ENCODE results near the gene CADPS2. TPM values are rescaled to one million over a fixed set of nuclear protein-coding genes. Genes with fewer than 3 reads are reported as not detected.

Gene CADPS2
- polyA plus RNA-seq, 1 donor (not counting 4 experiments of a cell fraction or from before 2014, with no cell fraction given) = 0.35 TPM

DNA sequence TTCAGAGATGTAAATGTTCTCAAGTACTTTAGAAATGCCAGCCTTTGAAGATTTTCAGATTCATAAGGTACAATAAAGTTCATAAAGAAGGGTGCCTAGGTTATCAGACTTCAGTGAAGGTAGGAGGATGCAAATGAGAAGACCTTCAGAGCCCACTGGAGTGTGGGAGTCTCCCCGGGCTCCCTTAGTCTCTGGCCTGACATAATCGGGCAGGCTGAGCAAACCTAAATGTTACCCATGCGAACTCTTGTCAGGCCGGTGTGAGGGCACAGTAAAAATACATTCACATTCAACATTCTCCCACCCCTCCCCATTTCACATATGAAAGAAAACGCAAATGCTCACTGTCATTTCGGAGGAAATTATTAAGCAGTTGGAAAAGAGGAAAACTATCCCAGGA lies 479.1 kb downstream of the CADPS2 start:
- no peaks in the 10 kb centered on the region for H3K9me3 ChIP-seq (ENCODE audit: control insufficient read depth, low read depth, low read length)
- H3K36me3 ChIP-seq (ENCODE audit: control insufficient read depth in 2 of 2, extremely low read depth in 1 of 2, insufficient read depth in 2 of 2, low read length in 2 of 2) = no peaks in the 10 kb centered on the region
- H3K4me1 ChIP-seq (ENCODE audit: control insufficient read depth, extremely low read depth, insufficient read depth, low read length) = no peaks in the 10 kb centered on the region
- H2AFZ ChIP-seq (ENCODE audit: control insufficient read depth, low read length) = no peak overlapping the region
- FAIRE-seq (no peak), DNase-seq (ENCODE audit: low read depth, low spot score) (no peak)
- H3K9me1 ChIP-seq (ENCODE audit: control insufficient read depth, extremely low read depth, insufficient read depth, low read length) = no peaks in the 10 kb centered on the region
- H4K20me1 ChIP-seq (ENCODE audit: control insufficient read depth, extremely low read depth, insufficient read depth, low read length) = no peaks in the 10 kb centered on the region
- no peak overlapping the region for H3K4me3 ChIP-seq (ENCODE audit: control insufficient read depth in 2 of 3, extremely low read depth in 1 of 3, insufficient read depth in 2 of 3, low read depth in 1 of 3, low read length in 3 of 3)
- H3K79me2 ChIP-seq (ENCODE audit: control insufficient read depth, insufficient read depth, low read length) = no peaks in the 10 kb centered on the region
- no peak for TF ChIP-seq EZH2 (IDR thresholded peaks at IDR 0.05; ENCODE audit: low read length)
- TF ChIP-seq, protein P1, sequence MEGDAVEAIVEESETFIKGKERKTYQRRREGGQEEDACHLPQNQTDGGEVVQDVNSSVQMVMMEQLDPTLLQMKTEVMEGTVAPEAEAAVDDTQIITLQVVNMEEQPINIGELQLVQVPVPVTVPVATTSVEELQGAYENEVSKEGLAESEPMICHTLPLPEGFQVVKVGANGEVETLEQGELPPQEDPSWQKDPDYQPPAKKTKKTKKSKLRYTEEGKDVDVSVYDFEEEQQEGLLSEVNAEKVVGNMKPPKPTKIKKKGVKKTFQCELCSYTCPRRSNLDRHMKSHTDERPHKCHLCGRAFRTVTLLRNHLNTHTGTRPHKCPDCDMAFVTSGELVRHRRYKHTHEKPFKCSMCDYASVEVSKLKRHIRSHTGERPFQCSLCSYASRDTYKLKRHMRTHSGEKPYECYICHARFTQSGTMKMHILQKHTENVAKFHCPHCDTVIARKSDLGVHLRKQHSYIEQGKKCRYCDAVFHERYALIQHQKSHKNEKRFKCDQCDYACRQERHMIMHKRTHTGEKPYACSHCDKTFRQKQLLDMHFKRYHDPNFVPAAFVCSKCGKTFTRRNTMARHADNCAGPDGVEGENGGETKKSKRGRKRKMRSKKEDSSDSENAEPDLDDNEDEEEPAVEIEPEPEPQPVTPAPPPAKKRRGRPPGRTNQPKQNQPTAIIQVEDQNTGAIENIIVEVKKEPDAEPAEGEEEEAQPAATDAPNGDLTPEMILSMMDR (optimal IDR thresholded peaks at IDR 0.05 in 1 of 3, IDR thresholded peaks at IDR 0.05 in 1 of 3, conservative IDR thresholded peaks at IDR 0.05 in 1 of 3; ENCODE audit: extremely low read depth in 1 of 3, insufficient read depth in 2 of 3, low read length in 3 of 3) = no peak
- no peak overlapping the region for H3K4me2 ChIP-seq (ENCODE audit: control insufficient read depth, extremely low read depth, insufficient read depth, low read depth, low read length)
- H3K27ac ChIP-seq (ENCODE audit: control insufficient read depth, insufficient read depth, low read length) = no peak overlapping the region
- no peaks in the 10 kb centered on the region for H3K27me3 ChIP-seq (ENCODE audit: control insufficient read depth, extremely low read depth, insufficient read depth, low read length)
- dilution Hi-C loops (cut with MboI; ENCODE audit: extremely low pct_ligation_motif_present, low sequenced_read_pairs) = no loop called here
- H3K9ac ChIP-seq (ENCODE audit: control insufficient read depth, extremely low read depth, insufficient read depth, low read length) = no peak overlapping the region

DNA sequence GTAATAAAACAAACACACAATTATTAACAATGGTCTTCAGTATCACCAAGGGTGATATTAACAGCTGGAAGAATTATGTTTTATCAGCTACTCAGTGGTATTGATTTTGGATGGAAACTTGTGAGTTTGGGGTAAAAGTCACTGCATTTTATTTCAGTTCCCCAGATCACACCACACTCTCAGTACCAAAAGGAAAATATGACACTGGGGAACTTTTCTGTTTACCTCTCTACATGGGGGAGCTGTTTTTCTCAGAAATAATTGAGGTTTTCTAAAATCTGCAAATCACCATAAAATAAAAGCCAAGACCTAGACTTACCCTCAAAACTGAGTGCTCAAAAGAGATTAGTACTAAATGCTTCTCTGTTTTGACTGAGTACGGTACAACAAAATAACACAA lies 483.1 kb downstream of the CADPS2 start:
- Histone ChIP-seq H3K27ac (ENCODE audit: control insufficient read depth, insufficient read depth, low read length) (no peak overlapping the region), H3K79me2 (ENCODE audit: control insufficient read depth, insufficient read depth, low read length) (no peaks in the 10 kb centered on the region), H3K9me1 (ENCODE audit: control insufficient read depth, extremely low read depth, insufficient read depth, low read length) (no peaks in the 10 kb centered on the region), H3K36me3 (ENCODE audit: control insufficient read depth in 2 of 2, extremely low read depth in 1 of 2, insufficient read depth in 2 of 2, low read length in 2 of 2) (no peaks in the 10 kb centered on the region), H3K9ac (ENCODE audit: control insufficient read depth, extremely low read depth, insufficient read depth, low read length) (no peak overlapping the region), H4K20me1 (ENCODE audit: control insufficient read depth, extremely low read depth, insufficient read depth, low read length) (no peaks in the 10 kb centered on the region), H3K4me3 (ENCODE audit: control insufficient read depth in 2 of 3, extremely low read depth in 1 of 3, insufficient read depth in 2 of 3, low read depth in 1 of 3, low read length in 3 of 3) (no peak overlapping the region), H3K27me3 (ENCODE audit: control insufficient read depth, extremely low read depth, insufficient read depth, low read length) (no peaks in the 10 kb centered on the region), H2AFZ (ENCODE audit: control insufficient read depth, low read length) (no peak overlapping the region), H3K4me1 (ENCODE audit: control insufficient read depth, extremely low read depth, insufficient read depth, low read length) (no peaks in the 10 kb centered on the region), H3K4me2 (ENCODE audit: control insufficient read depth, extremely low read depth, insufficient read depth, low read depth, low read length) (no peak overlapping the region), H3K9me3 (ENCODE audit: control insufficient read depth, low read depth, low read length) (no peaks in the 10 kb centered on the region)
- TF ChIP-seq, protein P1 (optimal IDR thresholded peaks at IDR 0.05 in 1 of 3, IDR thresholded peaks at IDR 0.05 in 1 of 3, conservative IDR thresholded peaks at IDR 0.05 in 1 of 3; ENCODE audit: extremely low read depth in 1 of 3, insufficient read depth in 2 of 3, low read length in 3 of 3) = no peak
- no peak for DNase-seq (ENCODE audit: low read depth, low spot score)
- FAIRE-seq = no peak
- dilution Hi-C loops (cut with MboI; ENCODE audit: extremely low pct_ligation_motif_present, low sequenced_read_pairs) = no loop called here

Data from keratinocyte (primary cell).